NT2/D1 (cell line): ENCODE data around the gene OSBPL10.

Source experiments
- SUZ12 ChIP-seq: IDR thresholded peaks from 2 replicates; pipeline ENCODE4 v1.6.1; 2011; ENCODE audit not compliant: insufficient read length, insufficient read depth; ENCODE audit errors: extremely low read depth
- YY1 ChIP-seq: IDR thresholded peaks from 2 replicates; pipeline ENCODE4 v1.6.1; 2011; ENCODE audit not compliant: insufficient read length, insufficient read depth

DNA sequence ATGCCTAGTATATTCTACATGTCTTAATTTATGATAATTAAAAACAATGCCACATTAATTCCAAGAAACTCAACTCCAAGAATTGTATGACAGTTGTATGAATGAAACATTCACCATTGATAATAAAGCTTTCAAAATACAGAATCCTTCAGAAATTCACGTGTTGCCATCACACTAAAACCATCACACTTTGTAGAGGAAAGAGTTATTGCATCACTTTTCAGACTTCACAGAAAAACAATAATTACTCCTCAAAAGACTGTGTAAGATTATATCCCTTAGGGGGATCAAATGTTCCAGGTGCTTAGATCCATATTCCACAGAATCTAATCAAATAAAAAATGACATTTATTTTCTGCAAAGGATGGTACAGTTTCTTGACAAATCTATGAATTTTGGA, 85.0 kb downstream of the OSBPL10 start:
- TF ChIP-seq YY1: no peak
- no peak for TF ChIP-seq SUZ12
